Erythroblast (primary cell): Measurements from ENCODE around the gene FARP1.
"Not testable (repeated sequence)": the region's sequence is repeated elsewhere in the genome, so short reads cannot be mapped to it uniquely, and the experiment has no call there.

Source experiments
- DNase-seq, 2 experiments: peaks; one replicate each; lab custom pipeline; 2025; lab: John Stamatoyannopoulos, UW
- GATA1 ChIP-seq: IDR thresholded peaks from 2 replicates; pipeline ENCODE4 v1.6.1; 2011; ENCODE audit warnings: low read depth, mild to moderate bottlenecking, control low read depth, low read length, moderate library complexity
- POLR2A ChIP-seq: IDR thresholded peaks from 2 replicates; pipeline ENCODE4 v1.6.1; 2011; ENCODE audit warnings: mild to moderate bottlenecking, low read length

FARP1 gene

GRCh38 chr13:98267080-98267912 is 124.4 kb downstream of the FARP1 start:
- DNase-seq, result no peak
- no peak for TF ChIP-seq POLR2A
- no peak for TF ChIP-seq GATA1

GRCh38 chr13:98269386-98269785 is 126.5 kb downstream of the FARP1 start:
- TF ChIP-seq POLR2A, result no peak
- no peak for TF ChIP-seq GATA1
- DNase-seq, result no peak

- no peak for DNase-seq
- TF ChIP-seq POLR2A, result no peak
- TF ChIP-seq GATA1, result no peak
These were observed 127.9 kb downstream of the FARP1 start for GRCh38 chr13:98270819-98271218.

DNA sequence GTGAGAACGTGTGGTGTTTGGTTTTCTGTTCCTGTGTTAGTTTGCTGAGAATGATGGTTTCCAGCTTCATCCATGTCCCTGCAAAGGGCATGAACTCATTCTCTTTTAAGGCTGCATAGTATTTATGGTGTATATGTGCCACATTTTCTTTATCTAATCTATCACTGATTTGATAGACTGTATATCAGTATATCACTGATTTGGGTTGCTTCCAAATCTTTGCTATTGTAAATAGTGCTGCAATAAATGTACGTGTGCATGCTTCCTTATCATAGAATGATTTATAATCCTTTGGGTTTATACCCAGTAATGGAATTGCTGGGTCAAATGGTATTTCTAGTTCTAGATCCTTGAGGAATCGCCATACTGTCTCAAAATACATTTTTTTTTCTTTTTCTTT is 128.8 kb downstream of the FARP1 start:
- not testable (repeated sequence) for DNase-seq

GRCh38 chr13:98272549-98272948 is 129.7 kb downstream of the FARP1 start:
- TF ChIP-seq GATA1 (no peak), POLR2A (no peak)
- DNase-seq, result no peak

GRCh38 chr13:98273067-98273823 is 130.4 kb downstream of the FARP1 start:
- DNase-seq, result no peak
- TF ChIP-seq POLR2A, result no peak
- TF ChIP-seq GATA1, result no peak

- DNase-seq, result no peak
These were observed 131.2 kb downstream of the FARP1 start for GRCh38 chr13:98273824-98274742.

DNA sequence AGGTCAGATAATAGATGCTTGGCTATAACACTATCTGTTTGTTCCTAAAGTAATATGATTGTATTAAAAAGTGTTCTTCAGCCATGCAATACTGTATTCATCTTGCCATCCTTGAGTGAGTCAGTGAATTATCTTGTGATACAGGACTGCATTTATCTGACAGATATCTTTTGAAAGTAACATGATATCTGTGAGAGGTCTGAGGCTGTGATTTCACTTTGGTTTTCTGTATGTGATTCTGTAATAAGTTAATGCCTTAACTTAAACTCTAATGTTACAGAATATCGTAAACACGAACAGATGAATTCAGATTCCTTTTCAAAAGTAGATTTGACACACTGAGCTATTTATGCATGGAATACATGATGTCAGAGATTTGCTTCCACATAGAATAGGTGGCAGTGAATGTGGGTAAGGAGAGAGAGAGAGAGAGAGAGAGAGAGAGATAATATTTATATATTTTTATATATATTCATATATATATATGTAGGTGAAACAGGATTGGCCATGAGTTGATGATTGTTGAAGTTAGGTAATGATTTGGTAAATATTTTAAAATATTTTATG is 132.1 kb downstream of the FARP1 start:
- DNase-seq, result no peak
- TF ChIP-seq POLR2A, result no peak
- TF ChIP-seq GATA1, result no peak

More at GRCh38 chr13:98273824-98274742, 131.2 kb downstream of the FARP1 start:
- no peak for TF ChIP-seq GATA1
- no peak for TF ChIP-seq POLR2A

- DNase-seq, result no peak
- TF ChIP-seq POLR2A (no peak), GATA1 (no peak)
These were observed 132.8 kb downstream of the FARP1 start for GRCh38 chr13:98275681-98276171.

DNA sequence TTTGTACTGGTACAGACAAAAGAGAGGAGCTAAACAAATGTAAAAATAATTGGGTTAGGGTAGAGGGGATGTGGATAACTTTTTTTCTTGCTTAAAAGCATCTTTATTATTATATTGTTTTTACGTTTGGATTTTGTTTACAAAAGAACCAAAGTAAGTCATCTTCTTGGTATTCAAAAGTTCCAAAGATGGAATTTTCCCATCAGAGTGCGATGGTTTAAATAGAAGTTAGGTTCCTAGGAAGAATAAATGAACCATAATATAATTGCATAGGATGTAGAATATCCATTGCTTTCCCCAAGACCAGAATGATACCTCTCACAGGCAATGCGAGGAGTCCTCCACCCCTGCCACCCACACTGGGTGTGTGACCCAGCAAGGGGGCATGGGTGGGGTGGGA is 133.6 kb downstream of the FARP1 start:
- TF ChIP-seq GATA1 (no peak), POLR2A (no peak)
- DNase-seq, result no peak

DNA sequence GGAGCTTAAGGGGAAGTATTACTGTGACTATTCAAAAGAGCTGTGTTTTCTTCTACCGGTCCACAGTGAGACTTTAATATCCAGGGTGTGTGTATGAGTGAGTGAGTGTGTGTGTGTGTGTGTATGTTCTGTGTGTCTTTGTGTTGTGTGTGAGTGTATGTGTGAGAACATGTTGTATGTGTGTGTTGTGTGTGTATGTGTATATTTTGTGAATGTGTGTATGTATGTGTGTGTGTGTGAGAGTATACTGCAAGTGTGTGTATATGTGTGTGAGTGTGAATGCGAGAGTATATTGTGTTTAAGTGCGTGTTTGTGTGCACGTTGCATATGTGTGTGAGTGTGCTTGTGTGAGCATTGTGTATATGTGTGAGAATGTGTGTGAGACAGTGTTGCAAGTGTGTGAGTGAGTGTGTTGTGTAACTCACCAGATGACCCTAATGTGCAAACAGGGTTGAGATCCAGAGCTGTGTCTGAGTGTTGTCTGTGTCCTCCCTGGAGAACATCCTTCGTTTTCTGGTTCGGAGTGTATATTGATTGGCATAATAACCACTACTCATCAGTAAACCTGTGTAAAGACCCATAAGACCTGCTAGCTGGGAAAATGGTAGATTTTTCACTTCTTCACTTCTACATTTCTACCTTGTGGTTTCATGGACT is 135.3 kb downstream of the FARP1 start:
- TF ChIP-seq POLR2A, result no peak
- TF ChIP-seq GATA1, result no peak
- no peak for DNase-seq

DNA sequence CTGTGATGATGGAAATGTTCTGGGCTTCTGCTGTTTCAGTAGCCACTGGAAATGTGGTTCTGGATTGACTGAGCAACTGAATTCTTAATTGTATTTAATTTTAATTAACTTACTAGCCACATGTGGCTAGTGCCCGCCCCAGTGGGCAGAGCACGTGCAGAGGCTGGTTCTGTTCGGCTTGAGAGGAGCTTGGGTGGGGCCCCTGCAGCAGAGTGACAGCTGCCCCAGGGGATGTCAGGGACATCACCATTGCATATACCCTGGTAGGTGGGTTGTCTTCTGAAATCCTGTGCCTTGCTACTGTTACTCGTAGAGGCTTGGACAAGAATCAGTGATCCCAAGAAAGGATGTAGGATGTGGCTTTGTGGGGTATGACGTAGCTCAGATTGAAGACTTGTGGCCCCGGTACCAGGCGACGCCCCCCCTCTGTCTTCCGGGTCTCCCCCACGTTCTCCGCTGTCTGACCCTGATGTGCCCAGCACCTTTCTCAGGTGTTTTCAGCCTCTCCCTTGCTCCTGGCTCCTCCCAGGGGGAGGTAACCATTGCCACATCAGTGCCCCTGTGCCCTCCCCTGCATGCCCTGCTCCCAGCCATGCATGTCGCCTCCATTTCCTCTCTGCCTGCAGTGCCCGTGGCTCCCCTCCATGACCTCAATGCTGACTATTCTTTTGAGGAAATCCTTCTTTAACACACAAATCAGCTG is 136.7 kb downstream of the FARP1 start:
- no peak for DNase-seq
- no peak for TF ChIP-seq GATA1

DNA sequence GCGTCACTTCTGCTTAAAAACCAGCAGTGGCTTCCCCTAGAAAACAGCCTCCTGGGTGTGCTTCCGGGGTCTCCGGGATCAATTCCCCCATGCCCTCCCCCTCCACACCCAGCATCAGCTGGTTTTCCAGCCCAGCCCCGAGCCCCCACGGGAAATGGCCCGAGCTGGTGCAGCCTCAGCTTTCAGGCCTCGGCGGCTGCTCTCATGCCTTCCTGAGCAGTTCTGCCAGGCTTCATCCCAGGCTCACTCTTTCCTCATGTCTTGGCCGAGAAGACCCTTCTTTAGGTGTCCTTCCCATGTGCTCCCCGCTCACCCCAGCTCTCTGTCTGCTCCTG is 137.2 kb downstream of the FARP1 start:
- no peak for TF ChIP-seq POLR2A
- no peak for TF ChIP-seq GATA1

More for the DNA sequence above, 137.2 kb downstream of the FARP1 start:
- DNase-seq, result no peak
